Right ventricle myocardium superior (tissue), 1 donor: ENCODE results near the gene SLC25A47. TPM values are rescaled to one million over a fixed set of nuclear protein-coding genes. Genes with fewer than 3 reads are reported as not detected.

Experiments
- ATAC-seq: fragments of 200-7000 bp; cut with Tn5 transposase; one replicate; pipeline ENCODE4 v1.9.1; 2020; ENCODE audit warnings: mild to moderate bottlenecking; ENCODE audit not compliant: poor library complexity
- DNase-seq: peaks from one replicate; pipeline ENCODE4 v3.0.0-alpha.2; 2020
- intact Hi-C: fragments of 100-400 bp; cut with DNase I; formaldehyde crosslinking; loops from one replicate; pipeline ENCODE4 v1.11.2; 2022
- microRNA-seq: library from miRNA; unstranded; fragments of <30 nt; microRNA quantifications from one replicate; pipeline ENCODE4 v1.2.0, GENCODE V29; 2020
- total RNA-seq: library from RNA; stranded (reverse); fragmentation: NEBNext Ultra II Directional; extraction: Animal tissue kit (Norgen Biotek cat#: 25700); gene quantifications from one replicate; pipeline ENCODE4 v1.2.1, GENCODE V29; 2021
- donor health status: DM: no; HTN: yes; CAD: no; lungs with severe emphysema.

Gene SLC25A47
- total RNA-seq, 1 donor from 2014 or later: not detected

- ATAC-seq: no peak
- intact Hi-C loops: no loop called here
- no peak for DNase-seq
Observed at GRCh38 chr14:100361626-100362025, 38.5 kb downstream of the SLC25A47 start.

DNA sequence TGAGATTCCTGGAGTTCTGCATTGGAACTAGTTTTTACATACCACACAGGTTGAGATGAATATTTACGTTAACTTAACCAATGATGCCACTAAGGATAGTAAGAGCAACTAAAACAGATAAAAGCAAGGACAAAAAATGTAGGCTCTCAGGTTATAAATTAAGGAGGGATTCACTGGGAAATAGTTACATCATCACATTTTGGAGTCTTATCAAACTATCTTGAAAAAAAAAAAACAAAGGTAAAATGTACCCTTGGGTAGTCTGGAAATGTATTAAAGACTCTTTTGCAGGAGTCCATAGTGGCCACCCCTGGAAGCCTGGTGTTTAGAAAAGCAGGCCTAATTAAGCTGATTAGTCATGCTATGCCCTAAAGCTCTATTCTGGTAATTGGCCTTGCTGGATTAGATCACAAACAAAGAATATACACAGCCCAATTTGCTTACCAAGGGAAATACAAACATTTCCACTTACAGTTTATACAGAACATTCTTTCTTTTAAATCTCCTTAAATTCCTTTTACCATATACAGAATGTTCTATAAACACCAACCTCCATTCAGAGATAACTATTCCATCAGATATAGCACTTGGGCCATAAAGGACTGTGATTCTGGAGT is 39.3 kb downstream of the SLC25A47 start:
- no peak for DNase-seq
- intact Hi-C loops: no loop called here

GRCh38 chr14:100363053-100363452 is 39.9 kb downstream of the SLC25A47 start:
- intact Hi-C loops: no loop called here
- no peak for DNase-seq

More for the DNA sequence above, 39.3 kb downstream of the SLC25A47 start:
- ATAC-seq: no peak

GRCh38 chr14:100364403-100364802 is 41.3 kb downstream of the SLC25A47 start:
- intact Hi-C loops: no loop called here
- no peak for DNase-seq

More at GRCh38 chr14:100363053-100363452, 39.9 kb downstream of the SLC25A47 start:
- ATAC-seq: no peak

GRCh38 chr14:100365741-100366140 is 42.6 kb downstream of the SLC25A47 start:
- no peak for DNase-seq
- intact Hi-C loops: no loop called here
- ATAC-seq: no peak

More at GRCh38 chr14:100364403-100364802, 41.3 kb downstream of the SLC25A47 start:
- ATAC-seq: no peak

- DNase-seq (no peak), ATAC-seq (no peak)
- intact Hi-C loops: no loop called here
Observed at GRCh38 chr14:100369019-100369418, 45.9 kb downstream of the SLC25A47 start.

DNA sequence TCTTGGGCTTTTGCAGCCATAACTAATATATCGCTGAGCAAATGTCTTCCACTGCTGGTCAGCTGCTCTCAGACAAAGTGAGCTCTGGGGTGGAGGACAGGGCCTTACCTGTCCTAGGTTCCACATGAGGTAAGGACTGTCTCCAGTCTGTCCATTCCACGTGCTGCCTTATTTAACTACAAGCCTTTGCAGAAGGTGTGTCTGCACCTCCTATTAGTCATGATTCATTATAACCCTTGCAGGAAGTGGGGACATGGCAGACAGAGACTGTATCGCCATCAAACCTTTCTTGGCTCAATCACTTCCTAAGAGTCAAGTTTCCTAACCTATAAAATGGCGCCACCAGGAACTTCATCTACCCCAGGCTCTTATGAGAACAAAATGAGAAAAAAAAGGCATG is 46.9 kb downstream of the SLC25A47 start:
- intact Hi-C loops: loop anchor here (10.0 kb wide), 1 partner anchor 85 kb away; no protein-coding TSS in a partner anchor
- DNase-seq (no peak), ATAC-seq (no peak)

- ATAC-seq: no peak
- intact Hi-C loops: loop anchor here (10.0 kb wide), 1 partner anchor 87 kb away; no protein-coding TSS in a partner anchor
- DNase-seq: no peak
Observed at GRCh38 chr14:100371773-100372172, 48.6 kb downstream of the SLC25A47 start.

DNA sequence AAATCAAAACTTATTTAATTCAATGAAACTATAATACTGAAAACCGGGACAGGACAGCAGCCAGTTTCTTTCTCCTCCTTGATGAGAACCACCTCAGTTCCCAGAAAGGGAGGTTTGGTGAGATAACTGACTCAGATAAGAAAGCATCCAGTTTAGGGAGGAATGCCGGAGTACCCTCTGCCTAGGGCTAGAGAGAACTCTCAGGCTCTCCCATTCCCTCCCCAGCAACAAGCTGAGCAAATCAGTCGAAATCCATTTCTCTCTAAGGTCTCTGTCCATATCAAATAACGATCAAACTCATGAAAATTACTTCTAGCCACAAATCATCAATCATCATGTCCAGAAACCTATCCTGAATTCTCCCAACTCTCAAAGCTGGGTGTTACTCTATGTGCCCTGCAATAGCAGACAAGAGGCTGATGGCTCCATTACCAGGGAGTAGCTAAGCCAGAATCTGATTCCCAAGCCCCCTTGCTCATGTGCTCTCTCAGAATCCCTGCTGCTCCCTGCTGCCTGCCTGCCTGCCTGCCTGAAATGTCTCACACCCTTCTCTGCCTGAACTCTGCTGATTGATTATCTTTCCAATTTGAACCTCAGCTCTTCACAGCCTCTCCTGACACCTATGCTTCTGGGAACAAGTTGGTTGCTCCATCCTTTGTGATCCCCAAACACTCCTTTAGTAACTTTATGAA is 49.4 kb downstream of the SLC25A47 start:
- no peak for DNase-seq
- intact Hi-C loops: loop anchor here (10.0 kb wide), 1 partner anchor 88 kb away; no protein-coding TSS in a partner anchor
- ATAC-seq: no peak

- intact Hi-C loops: loop anchor here (10.0 kb wide), 1 partner anchor 89 kb away; no protein-coding TSS in a partner anchor
- no peak for DNase-seq
- ATAC-seq: no peak
Observed at GRCh38 chr14:100374270-100374669, 51.1 kb downstream of the SLC25A47 start.

- DNase-seq: no peak
- ATAC-seq: no peak
- intact Hi-C loops: loop anchor here (10.0 kb wide), 1 partner anchor 90 kb away; no protein-coding TSS in a partner anchor
Observed at GRCh38 chr14:100374876-100375265, 51.7 kb downstream of the SLC25A47 start.

GRCh38 chr14:100375266-100375962 is 52.3 kb downstream of the SLC25A47 start:
- intact Hi-C loops: loop anchor here (10.0 kb wide), 1 partner anchor 91 kb away; no protein-coding TSS in a partner anchor
- peak; percentile 56 for ATAC-seq
- DNase-seq: peak; percentile 84

DNA sequence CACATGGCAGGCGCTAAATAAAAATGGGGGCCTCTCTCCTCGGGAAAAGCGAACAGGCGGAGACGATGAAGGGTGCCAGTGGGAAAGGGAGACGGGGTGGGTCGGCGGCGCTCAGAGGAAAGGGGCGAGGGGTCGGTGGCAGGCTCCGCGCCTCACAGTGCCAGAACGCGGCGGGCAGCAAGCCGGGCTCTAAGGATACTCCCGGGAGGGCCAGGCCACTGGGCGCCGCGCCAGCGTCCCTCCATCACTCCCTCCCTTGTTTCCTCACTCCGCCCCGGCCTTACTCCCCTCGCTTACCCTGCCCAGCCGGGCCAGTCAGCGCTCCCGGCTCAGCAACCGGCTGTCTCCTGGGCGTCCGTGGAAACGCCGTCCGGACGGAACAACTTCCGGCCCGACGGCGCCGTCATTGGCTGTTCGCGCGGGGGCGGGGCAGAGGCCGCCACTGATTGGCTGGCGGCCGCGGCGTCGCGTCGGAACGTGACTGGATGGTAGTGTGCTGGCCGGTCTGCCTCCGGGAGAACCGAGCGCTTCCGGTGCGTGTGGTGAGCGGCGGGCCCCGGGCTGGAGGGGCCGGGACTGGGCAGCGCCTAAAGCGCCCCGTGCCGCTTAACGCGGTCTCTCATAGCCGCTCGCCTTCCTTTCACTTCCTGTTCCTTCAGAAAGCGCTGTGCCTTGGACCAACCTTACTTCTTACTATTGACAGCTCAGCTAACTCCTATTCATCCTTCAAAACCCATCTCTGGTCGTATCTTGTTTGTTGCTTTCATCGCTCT is 53.0 kb downstream of the SLC25A47 start, which contains the start of gene WDR25:
TSS of gene WDR25 (plus strand) at position 523 of the 773 bp plus-strand sequence.
- ATAC-seq: peak; percentile 97
- peak; percentile 97 for DNase-seq
- intact Hi-C loops: loop anchor here (10.0 kb wide), 1 partner anchor 91 kb away; no protein-coding TSS in a partner anchor

GRCh38 chr14:100376751-100377171 is 53.6 kb downstream of the SLC25A47 start:
- intact Hi-C loops: loop anchor here (10.0 kb wide), 1 partner anchor 92 kb away; no protein-coding TSS in a partner anchor
- DNase-seq: no peak
- ATAC-seq: no peak

Small RNA genes lying within 50 kb of the gene (microRNA-seq; reads per million reads assigned to microRNA genes)
- gene MIR345 (57.6 reads per million, percentile 47 among the genes with 10 or more reads in this experiment), gene MIR6764 (not detected)

Other genes starting within 250 kb of the SLC25A47 start
- gene DEGS2, start 163.7 kb upstream of the SLC25A47 start, total RNA-seq: not detected
- gene YY1, start 84.2 kb upstream of the SLC25A47 start, total RNA-seq: 48.1 TPM
- gene SLC25A29, start 16.9 kb upstream of the SLC25A47 start, total RNA-seq: 17.6 TPM
- 3.9 TPM for gene WDR25, start 53.1 kb downstream of the SLC25A47 start, total RNA-seq